ENCODE measurements around the gene SPATA31C1.

The SPATA31C1 gene

GRCh38 chr9:87873607-87874303, 44.0 kb upstream of the SPATA31C1 start:
- DNase-seq = no peak
- H3K27me3 ChIP-seq (ENCODE audit: insufficient read depth, low read depth, severe bottlenecking) = no peaks in the 10 kb centered on the region
- TF ChIP-seq CTCF (IDR thresholded peaks at IDR 0.05; ENCODE audit: low read depth, low read length) = no peak
- H3K27ac ChIP-seq = peak overlapping the region; percentile 64
- H3K9me3 ChIP-seq (ENCODE audit: severe bottlenecking) = peaks cover 5% of the 10 kb centered on the region
- H3K36me3 ChIP-seq = no peaks in the 10 kb centered on the region
- H3K4me3 ChIP-seq (ENCODE audit: low read depth, low read length) = no peak overlapping the region

- DNase-seq = peak; percentile 53
- Histone ChIP-seq H3K36me3 (no peaks in the 10 kb centered on the region), H3K27ac (peak overlapping the region; percentile 64), H3K27me3 (ENCODE audit: insufficient read depth, low read depth, severe bottlenecking) (no peaks in the 10 kb centered on the region), H3K4me3 (ENCODE audit: low read depth, low read length) (no peak overlapping the region), H3K9me3 (ENCODE audit: severe bottlenecking) (peaks cover 5% of the 10 kb centered on the region)
- no peak for TF ChIP-seq CTCF (IDR thresholded peaks at IDR 0.05; ENCODE audit: low read depth, low read length)
Observed at GRCh38 chr9:87874304-87874623, 43.5 kb upstream of the SPATA31C1 start.

GRCh38 chr9:87875060-87875459, 42.7 kb upstream of the SPATA31C1 start:
- Histone ChIP-seq H3K9me3 (ENCODE audit: severe bottlenecking) (peaks cover 5% of the 10 kb centered on the region), H3K4me3 (ENCODE audit: low read depth, low read length) (no peak overlapping the region), H3K36me3 (no peaks in the 10 kb centered on the region), H3K27ac (peak overlapping the region; percentile 64; the same call in 1 of the 2 replicates), H3K27me3 (ENCODE audit: insufficient read depth, low read depth, severe bottlenecking) (no peaks in the 10 kb centered on the region)
- TF ChIP-seq CTCF (IDR thresholded peaks at IDR 0.05; ENCODE audit: low read depth, low read length) = no peak
- DNase-seq = no peak

- H3K27me3 ChIP-seq (ENCODE audit: insufficient read depth, low read depth, severe bottlenecking) = no peaks in the 10 kb centered on the region
- H3K27ac ChIP-seq = no peak overlapping the region
- no peaks in the 10 kb centered on the region for H3K36me3 ChIP-seq
- H3K4me3 ChIP-seq (ENCODE audit: low read depth, low read length) = no peak overlapping the region
- DNase-seq = no peak
- peaks cover 5% of the 10 kb centered on the region for H3K9me3 ChIP-seq (ENCODE audit: severe bottlenecking)
- no peak for TF ChIP-seq CTCF (IDR thresholded peaks at IDR 0.05; ENCODE audit: low read depth, low read length)
Observed at GRCh38 chr9:87875831-87876545, 41.8 kb upstream of the SPATA31C1 start.

- peaks cover 5% of the 10 kb centered on the region for H3K9me3 ChIP-seq (ENCODE audit: severe bottlenecking)
- H3K4me3 ChIP-seq (ENCODE audit: low read depth, low read length) = no peak overlapping the region
- no peaks in the 10 kb centered on the region for H3K36me3 ChIP-seq
- no peak for DNase-seq
- H3K27me3 ChIP-seq (ENCODE audit: insufficient read depth, low read depth, severe bottlenecking) = no peaks in the 10 kb centered on the region
- no peak for TF ChIP-seq CTCF (IDR thresholded peaks at IDR 0.05; ENCODE audit: low read depth, low read length)
- no peak overlapping the region for H3K27ac ChIP-seq
Observed at GRCh38 chr9:87876708-87877107, 41.1 kb upstream of the SPATA31C1 start.
